Sciatic nerve (tissue), 2 donors: ENCODE measurements around the gene SPATA13. TPM values are rescaled to one million over a fixed set of nuclear protein-coding genes. Genes with fewer than 3 reads are reported as not detected.
"Not testable (repeated sequence)": the region's sequence is repeated elsewhere in the genome, so short reads cannot be mapped to it uniquely, and the experiment has no call there.

Experiments
- ATAC-seq: fragments of 200-7000 bp; cut with Tn5 transposase; one replicate; pipeline ENCODE4 v1.9.1; 2020; ENCODE audit warnings: mild to moderate bottlenecking, moderate library complexity
- DNase-seq: peaks from one replicate; pipeline ENCODE4 v3.0.0-alpha.2; 2020; ENCODE audit warnings: low spot score
- intact Hi-C: fragments of 100-400 bp; cut with DNase I; formaldehyde crosslinking; loops from one replicate; pipeline ENCODE4 v1.14.2; 2022
- total RNA-seq: library from RNA; stranded (reverse); fragmentation: NEBNext Ultra II Directional; extraction: Animal tissue kit (Norgen Biotek cat#: 25700); gene quantifications from one replicate; pipeline ENCODE4 v1.2.1, GENCODE V29; 2021
- donor health status: DM: no; HTN: no; CAD: no.
- donor health status: DM: no; HTN: no; CAD: no.

SPATA13 gene
- total RNA-seq, 1 donor from 2014 or later, result 49.8 TPM

- intact Hi-C loops, DNase-seq, ATAC-seq: not testable (repeated sequence)
Measured at GRCh38 chr13:24309300-24309699, 148.8 kb downstream of the SPATA13 start, which contains the start of gene C1QTNF9. TSS of gene C1QTNF9 (plus strand) at chr13:24309580. CDS start at chr13:24316004, 6,424 bp downstream.

DNA sequence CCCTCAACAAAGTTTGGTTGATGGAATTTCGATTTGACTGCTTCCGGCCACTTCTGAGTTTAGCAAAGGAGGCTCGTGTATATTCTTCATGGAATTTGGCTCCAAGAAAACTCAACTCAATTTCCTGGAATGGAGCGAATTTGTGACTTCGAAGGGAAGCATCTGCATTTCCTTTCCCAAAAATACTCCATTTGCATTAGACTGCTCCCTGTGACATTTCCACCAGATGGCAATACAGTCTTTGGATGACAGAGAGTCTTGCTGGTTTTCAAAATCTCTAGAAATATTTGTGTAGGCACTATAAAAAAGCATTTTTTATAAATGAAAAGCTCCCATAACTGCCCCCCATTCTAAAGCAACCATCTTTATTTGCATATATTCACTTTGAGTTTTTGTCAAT lies 152.9 kb downstream of the SPATA13 start:
- intact Hi-C loops, result no loop called here
- DNase-seq, result no peak
- ATAC-seq, result no peak

DNA sequence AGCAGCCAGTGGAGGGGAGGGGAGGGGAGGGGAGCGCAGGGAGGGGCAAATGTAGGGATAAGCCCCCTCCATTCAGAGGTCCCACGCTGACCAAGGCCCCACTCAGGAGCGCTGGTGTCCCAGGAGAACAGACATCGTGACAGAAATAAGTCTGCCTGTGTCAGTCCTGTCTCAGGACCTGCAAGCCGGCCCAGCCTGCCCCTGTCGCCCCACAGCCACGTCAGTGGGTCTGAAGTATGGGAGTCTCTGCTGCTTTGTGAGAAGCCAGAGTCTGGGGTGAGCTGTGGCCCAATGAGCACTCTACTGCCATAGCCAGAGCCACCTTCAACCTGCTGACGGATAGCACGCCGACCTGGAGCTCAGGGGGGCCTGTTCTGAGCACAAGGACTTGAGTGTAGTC lies 157.3 kb downstream of the SPATA13 start:
- intact Hi-C loops, ATAC-seq, DNase-seq: not testable (repeated sequence)

DNA sequence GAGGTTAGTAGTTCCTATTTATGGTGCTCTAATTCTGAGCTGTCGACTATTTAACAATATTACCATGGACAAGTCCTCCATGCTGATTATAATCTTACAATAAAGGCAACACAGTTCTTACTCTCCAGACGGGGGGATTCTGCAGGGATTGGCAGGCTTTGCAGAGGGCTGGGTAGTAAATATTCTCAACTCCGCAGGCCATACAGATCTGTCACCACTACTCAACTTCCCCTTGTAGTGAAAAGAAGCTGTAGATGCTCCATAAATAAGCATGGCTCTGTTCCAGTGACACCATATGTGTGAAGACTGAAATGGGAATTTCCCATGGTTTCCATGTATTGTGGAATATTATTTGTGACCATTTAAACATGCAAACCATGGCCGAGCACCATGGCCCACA lies 158.4 kb downstream of the SPATA13 start:
- intact Hi-C loops, DNase-seq, ATAC-seq: not testable (repeated sequence)

DNA sequence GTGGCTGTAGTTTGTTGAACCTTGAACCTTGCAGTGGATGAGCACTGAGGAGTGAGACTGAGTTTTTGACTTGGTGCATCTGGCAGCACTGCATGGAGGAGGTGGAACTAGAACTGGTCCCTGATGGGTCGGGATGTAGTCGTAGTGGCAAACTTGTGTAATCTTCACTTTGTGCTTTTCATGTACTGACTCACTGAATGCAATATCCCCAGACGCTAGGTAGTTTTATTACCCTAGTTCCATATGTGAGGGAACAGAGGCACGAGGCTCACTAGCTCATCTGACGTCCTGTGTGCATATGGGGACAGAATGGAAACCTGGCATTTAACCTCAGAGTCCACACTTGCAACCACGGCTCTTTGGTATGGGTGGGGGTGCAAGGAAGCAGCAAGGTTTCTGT lies 159.1 kb downstream of the SPATA13 start:
- intact Hi-C loops, DNase-seq, ATAC-seq: not testable (repeated sequence)

DNA sequence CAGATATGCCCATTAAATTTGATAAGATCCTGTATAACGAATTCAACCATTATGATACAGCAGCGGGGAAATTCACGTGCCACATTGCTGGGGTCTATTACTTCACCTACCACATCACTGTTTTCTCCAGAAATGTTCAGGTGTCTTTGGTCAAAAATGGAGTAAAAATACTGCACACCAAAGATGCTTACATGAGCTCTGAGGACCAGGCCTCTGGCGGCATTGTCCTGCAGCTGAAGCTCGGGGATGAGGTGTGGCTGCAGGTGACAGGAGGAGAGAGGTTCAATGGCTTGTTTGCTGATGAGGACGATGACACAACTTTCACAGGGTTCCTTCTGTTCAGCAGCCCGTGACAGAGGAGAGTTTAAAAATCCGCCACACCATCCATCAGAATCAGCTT lies 160.9 kb downstream of the SPATA13 start:
- ATAC-seq, intact Hi-C loops, DNase-seq: not testable (repeated sequence)

DNA sequence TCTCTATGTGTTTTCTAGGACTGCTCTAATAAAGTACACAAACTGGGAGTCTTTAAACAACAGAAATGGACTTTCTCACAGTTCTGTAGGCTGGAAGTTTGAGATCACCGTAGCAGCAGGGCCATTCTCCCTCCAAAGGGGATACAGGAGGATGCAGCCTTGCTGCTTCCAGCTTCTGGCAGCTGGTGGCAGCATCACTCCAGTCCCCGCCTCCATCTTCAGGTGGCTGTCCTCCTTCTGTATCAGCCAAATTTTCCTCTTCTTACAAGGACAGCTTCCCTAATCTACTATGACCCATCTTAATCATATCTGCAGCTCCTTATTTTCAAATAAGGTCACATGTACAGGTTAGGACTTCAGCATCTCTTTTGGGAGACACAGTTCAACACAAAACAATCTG lies 161.9 kb downstream of the SPATA13 start:
- intact Hi-C loops, ATAC-seq: not testable (repeated sequence)

DNA sequence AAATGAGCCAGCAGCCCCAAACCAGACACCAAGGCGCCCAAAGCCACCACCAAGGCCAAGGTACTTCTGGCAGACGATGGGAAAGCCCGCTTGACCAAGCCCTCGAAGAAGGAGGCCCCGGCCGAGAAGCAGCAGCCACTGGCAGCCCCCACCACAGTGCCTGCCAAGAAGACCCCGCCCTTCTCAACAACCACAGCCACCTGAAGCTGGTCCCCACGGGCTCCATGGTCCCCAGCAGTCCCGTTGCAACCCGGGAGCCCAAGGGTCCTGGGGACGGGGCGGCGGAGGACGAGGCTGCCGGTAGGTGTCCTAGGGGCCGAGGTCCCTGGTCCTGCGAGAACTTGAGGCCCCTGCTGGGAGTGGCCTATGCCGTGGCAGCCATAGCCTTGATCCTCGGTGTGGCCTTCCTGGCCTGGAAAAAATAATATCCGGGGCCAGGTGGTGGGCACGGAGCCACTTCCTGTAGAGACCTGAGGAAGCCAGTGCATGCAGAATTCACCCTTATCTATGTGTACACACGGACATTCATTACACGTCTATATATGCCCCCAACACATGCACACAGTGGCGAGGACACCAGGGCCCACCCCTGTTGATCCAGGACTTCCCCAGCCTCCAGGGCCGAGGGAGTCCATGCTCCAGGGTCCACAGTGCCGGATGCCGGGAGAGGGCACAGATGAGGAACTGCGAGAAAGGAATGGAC lies 162.7 kb downstream of the SPATA13 start:
- intact Hi-C loops, result no loop called here
- no peak for ATAC-seq
- DNase-seq, result no peak

More for the DNA sequence above, 161.9 kb downstream of the SPATA13 start:
- DNase-seq, result not testable (repeated sequence)

DNA sequence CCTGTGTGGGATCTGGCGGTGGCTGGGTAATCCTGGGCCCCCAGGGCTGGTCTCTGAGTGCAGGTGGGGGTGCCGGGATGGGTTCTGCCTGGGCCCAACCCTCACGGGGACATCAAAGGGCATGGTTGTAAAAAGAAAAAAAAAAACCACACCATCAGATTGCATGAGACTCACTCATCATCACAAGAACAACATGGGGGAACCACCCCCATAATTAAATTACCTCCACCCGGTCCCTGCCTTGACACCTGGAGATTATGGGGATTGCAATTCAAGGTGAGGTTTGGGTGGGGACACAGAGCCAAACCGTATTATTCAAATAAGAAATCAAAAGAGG lies 163.2 kb downstream of the SPATA13 start:
- intact Hi-C loops, result no loop called here
- no peak for ATAC-seq
- no peak for DNase-seq

GRCh38 chr13:24327598-24327997 lies 167.1 kb downstream of the SPATA13 start:
- ATAC-seq, DNase-seq, intact Hi-C loops: not testable (repeated sequence)

GRCh38 chr13:24328145-24328544 lies 167.6 kb downstream of the SPATA13 start:
- DNase-seq, result no peak
- intact Hi-C loops, result no loop called here
- ATAC-seq, result no peak

DNA sequence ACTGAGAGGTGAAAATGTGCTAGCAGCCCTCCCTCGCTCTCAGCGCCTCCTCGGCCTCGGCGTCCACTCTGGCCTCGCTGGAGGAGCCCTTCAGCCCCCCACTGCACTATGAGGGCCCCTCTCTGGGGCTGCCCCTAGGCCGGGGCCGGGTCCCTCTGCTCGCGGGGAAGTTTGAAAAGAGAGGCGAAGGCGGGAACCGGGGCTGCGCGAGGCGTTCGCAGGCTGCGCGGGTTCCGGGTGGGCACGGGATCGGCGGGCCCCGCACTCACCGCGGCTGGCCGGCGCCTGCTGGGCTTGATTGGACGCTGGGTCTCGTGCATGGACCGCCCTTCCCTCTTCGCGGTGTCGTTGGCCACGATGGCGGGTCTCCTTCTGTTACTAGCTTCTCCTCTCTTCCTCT lies 178.2 kb downstream of the SPATA13 start:
- DNase-seq (no peak), ATAC-seq (no peak)
- intact Hi-C loops, result no loop called here

DNA sequence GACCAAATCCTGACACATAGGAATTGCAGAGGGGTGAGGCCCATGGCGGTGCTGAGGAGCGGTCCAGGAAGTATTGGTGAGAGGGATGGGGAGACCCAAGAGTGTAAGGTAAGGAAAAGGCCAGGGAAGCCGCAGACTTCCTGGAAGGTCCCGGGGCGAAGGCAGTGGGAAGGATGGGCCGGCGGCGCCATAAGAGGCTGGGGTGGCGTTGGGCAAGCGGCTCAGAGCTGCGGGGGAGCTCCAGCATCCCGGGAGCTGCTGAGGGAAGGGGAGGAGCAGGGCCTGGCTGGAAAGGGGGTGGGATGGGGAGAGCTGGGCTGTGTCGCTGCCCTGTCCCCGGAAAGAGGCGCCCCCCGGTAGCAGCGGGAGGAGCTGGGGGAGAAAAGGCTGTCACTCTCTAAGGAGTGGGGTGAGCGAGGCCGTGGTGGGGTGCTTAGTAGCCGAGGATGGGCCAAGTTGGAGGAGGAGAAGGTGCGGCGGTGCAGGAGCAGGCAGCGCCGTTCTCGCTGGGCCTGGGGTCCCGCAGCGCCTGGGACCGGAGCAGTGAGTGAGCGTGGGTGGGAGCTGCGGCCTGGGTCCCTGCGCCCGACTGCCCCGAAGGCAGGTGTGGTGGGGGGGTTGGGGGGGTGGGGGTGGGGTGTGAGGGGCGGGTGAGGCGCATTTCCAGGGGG lies 179.6 kb downstream of the SPATA13 start:
- ATAC-seq, result no peak
- DNase-seq, result no peak
- intact Hi-C loops, result no loop called here

GRCh38 chr13:24340608-24340955 lies 180.1 kb downstream of the SPATA13 start:
- ATAC-seq (no peak), DNase-seq (no peak)
- intact Hi-C loops, result no loop called here

GRCh38 chr13:24341439-24341838 lies 180.9 kb downstream of the SPATA13 start:
- no peak for DNase-seq
- ATAC-seq, result no peak
- intact Hi-C loops, result no loop called here

GRCh38 chr13:24348385-24348784 lies 187.9 kb downstream of the SPATA13 start:
- DNase-seq, result no peak
- ATAC-seq, result no peak

DNA sequence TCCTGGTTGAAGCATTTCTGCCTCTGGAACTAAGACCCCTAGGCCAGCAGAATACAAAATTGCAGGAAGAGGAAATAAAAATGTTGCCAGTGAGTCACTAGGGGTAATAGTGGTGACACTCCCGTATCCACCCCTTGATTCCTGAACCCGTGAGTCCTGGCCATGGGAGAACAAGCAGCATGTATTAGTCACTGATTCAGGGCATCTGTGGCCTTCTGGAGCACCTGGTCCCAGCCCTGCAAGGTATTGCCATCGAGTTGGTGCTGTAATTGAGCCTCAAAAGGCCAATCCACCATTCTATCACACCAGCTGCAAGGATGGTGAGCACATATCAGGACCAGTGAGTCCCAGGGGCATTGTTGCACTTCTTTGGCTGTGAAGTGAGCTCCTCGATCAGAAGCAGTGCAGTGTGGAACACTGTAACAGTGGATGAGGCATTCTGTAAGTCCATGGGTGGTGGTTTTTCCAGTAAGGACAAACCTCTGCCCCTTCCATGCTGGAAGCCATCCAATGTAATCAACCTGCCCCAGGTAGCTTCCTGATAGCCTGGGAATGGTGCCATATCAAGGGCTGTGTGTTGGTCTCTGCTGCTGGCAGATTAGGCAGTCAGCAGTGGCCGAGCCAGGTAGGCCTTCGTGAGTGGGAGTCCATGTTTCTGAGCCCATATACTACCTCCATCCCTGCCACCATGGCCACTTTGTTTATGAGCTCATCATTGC lies 188.4 kb downstream of the SPATA13 start:
- intact Hi-C loops, result no loop called here
- DNase-seq, result no peak
- ATAC-seq, result no peak

More at GRCh38 chr13:24348385-24348784, 187.9 kb downstream of the SPATA13 start:
- intact Hi-C loops, result no loop called here

DNA sequence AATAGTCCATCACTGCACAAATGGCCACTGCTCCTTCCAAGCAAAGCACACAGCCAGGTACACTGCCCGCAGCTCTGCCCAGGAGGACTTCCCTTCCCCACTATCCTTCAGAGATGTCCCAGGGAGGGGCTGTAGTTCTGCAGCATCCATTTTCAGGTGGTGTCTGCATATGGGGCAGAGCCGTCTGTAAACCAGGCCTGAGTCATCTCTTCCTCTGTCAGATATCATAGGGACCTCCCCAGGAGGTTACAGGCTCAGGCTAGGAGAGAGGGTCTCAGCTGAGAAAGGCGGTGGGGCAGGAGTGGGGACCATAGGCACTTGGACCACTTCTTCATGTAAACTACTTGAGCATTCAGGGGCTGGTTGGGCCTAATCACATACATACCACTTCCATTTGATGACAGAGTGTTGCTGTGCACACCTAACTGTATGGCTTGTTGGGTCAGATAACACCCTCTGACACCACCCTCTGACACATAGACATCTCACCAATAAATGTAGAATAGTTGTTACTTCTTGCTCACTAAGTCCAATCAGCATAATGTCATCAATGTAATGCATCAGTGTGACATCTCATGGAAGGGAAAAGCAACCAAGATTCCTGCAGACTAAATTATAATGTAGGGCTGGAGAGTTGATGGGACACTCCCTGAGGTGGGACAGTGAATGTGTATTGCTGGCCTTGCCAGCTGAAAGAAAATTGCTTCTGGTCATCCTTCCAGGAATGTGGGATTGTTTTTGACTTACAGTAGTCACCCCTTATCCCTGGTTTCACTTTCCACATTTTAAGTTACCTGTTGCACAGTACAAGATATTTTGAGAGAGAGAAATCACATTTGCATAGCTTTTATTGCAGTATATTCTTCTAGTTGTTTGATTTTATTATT lies 189.5 kb downstream of the SPATA13 start:
- ATAC-seq, intact Hi-C loops, DNase-seq: not testable (repeated sequence)

DNA sequence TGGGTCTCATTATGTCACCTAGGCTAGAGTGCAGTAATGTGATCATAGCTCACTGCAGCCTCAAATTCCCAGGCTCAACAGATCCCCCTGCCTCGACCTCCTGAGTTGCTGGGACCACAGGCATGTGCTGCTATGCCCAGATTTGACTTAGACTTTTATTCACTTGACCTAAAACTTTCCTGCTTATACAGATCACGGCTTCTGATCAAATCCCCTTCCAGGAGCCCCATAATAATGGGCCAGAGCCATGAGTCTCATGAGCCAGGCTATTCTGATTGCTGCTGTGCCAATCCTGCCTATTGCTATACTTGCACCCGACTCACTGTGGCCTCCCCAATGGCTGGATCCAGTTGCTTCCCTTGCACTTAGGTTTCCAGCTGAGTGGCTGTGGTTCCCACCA lies 190.9 kb downstream of the SPATA13 start:
- ATAC-seq (no peak), DNase-seq (no peak)
- intact Hi-C loops, result no loop called here
